C4-2B (cell line): Measurements from ENCODE around the gene YBX3.
"Not testable (repeated sequence)": the region's sequence is repeated elsewhere in the genome, so short reads cannot be mapped to it uniquely, and the experiment has no call there.

Experiments used
- H3K27ac ChIP-seq: fragments of 450-650 bp; 2 replicates; pipeline ENCODE4 v1.5.1; 2017
- CTCF ChIP-seq: fragments of 450-650 bp; conservative IDR thresholded peaks from 2 replicates; pipeline ENCODE4 v1.5.1; 2017; ENCODE audit warnings: mild to moderate bottlenecking
- ZFX ChIP-seq: fragments of 450-650 bp; IDR thresholded peaks from 2 replicates; pipeline ENCODE4 v1.6.1; 2017

YBX3 gene

GRCh38 chr12:10747730-10748129 is 24.6 kb upstream of the YBX3 start:
- H3K27ac ChIP-seq = no peak overlapping the region

GRCh38 chr12:10743420-10743819 is 20.3 kb upstream of the YBX3 start:
- not testable (repeated sequence) for H3K27ac ChIP-seq

More at GRCh38 chr12:10747730-10748129, 24.6 kb upstream of the YBX3 start:
- TF ChIP-seq CTCF (no peak), ZFX (no peak)

- TF ChIP-seq ZFX (no peak), CTCF (no peak)
- H3K27ac ChIP-seq = no peak overlapping the region
These were observed 18.7 kb upstream of the YBX3 start for GRCh38 chr12:10741845-10742244.

- TF ChIP-seq ZFX = no peak
- TF ChIP-seq CTCF = no peak
- no peak overlapping the region for H3K27ac ChIP-seq
These were observed 17.1 kb upstream of the YBX3 start for GRCh38 chr12:10740182-10740581.

GRCh38 chr12:10739157-10740118 is 16.3 kb upstream of the YBX3 start:
- TF ChIP-seq CTCF = no peak
- TF ChIP-seq ZFX = no peak
- H3K27ac ChIP-seq = no peak overlapping the region

- TF ChIP-seq ZFX (no peak), CTCF (no peak)
These were observed 14.1 kb upstream of the YBX3 start for GRCh38 chr12:10737249-10737648.

GRCh38 chr12:10736463-10736862 is 13.3 kb upstream of the YBX3 start:
- TF ChIP-seq ZFX = no peak
- no peak for TF ChIP-seq CTCF
- H3K27ac ChIP-seq = no peak overlapping the region

More at GRCh38 chr12:10737249-10737648, 14.1 kb upstream of the YBX3 start:
- no peak overlapping the region for H3K27ac ChIP-seq

GRCh38 chr12:10735428-10735827 is 12.3 kb upstream of the YBX3 start:
- no peak for TF ChIP-seq CTCF
- TF ChIP-seq ZFX = no peak
- no peak overlapping the region for H3K27ac ChIP-seq
